NCI-H1694 treated with DMSO at 0.1 percent for 48 hours (cell line): ENCODE data around the gene C3AR1.
"Not testable (repeated sequence)": the region's sequence is repeated elsewhere in the genome, so short reads cannot be mapped to it uniquely, and the experiment has no call there.

ENCODE experiments used
- DNase-seq: peaks from one replicate; lab custom pipeline; 2025; lab: John Stamatoyannopoulos, UW

C3AR1 gene

GRCh38 chr12:8028267-8028666, 37.9 kb downstream of the C3AR1 start:
- no peak for DNase-seq

- DNase-seq, result no peak
These were observed 38.3 kb downstream of the C3AR1 start for GRCh38 chr12:8027856-8028255.

- DNase-seq, result peak; percentile 98
These were observed 39.8 kb downstream of the C3AR1 start for GRCh38 chr12:8026291-8026900.

GRCh38 chr12:8018666-8019581, 47.2 kb downstream of the C3AR1 start:
- no peak for DNase-seq

GRCh38 chr12:8018213-8018612, 47.9 kb downstream of the C3AR1 start:
- DNase-seq, result not testable (repeated sequence)

- no peak for DNase-seq
These were observed 51.3 kb downstream of the C3AR1 start for GRCh38 chr12:8014836-8015235.

GRCh38 chr12:8012651-8013309, 53.4 kb downstream of the C3AR1 start:
- no peak for DNase-seq

GRCh38 chr12:8011331-8011730, 54.8 kb downstream of the C3AR1 start:
- DNase-seq, result no peak
